ENCODE results near the gene PRRX2. TPM values are rescaled to one million over a fixed set of nuclear protein-coding genes. Genes with fewer than 3 reads are reported as not detected.

The PRRX2 gene
- total and polyA plus RNA-seq, 2 of the 4 experiments (the other 2 are of a cell fraction) = 12.7 to 35.5 TPM

GRCh38 chr9:129656795-129657390 is 8.6 kb upstream of the PRRX2 start:
- CTCF ChIA-PET = interaction anchor here (0.6 to 1.2 kb wide), 4 partner anchors 14 to 115 kb away, joined by 3 to 4 read pairs (median 3); no protein-coding TSS in a partner anchor
- peak overlapping the region; percentile 59 for H2AFZ ChIP-seq (replicated peaks; ENCODE audit: low read length, poor library complexity)
- dilution Hi-C loops (cut with HindIII; ENCODE audit: low sequenced_read_pairs, unreplicated experiment) (no loop called here), in situ Hi-C loops (cut with MboI; ENCODE audit: low sequenced_read_pairs) (no loop called here), intact Hi-C loops (cut with micrococcal nuclease) (no loop called here)
- no peak overlapping the region; the same call in 1 of the 2 replicates for H3K9ac ChIP-seq (ENCODE audit: low read depth, low read length)
- DNase-seq (peak; percentile 85), ATAC-seq (ENCODE audit: low read depth) (peak; percentile 97)
- no peak overlapping the region; the same call in 1 of the 2 replicates for H4K5ac ChIP-seq (ENCODE audit: low read depth, low read length)
- H3K56ac ChIP-seq (ENCODE audit: extremely low read depth, insufficient read depth, low read length) = no peak overlapping the region
- 0 out of 2 replicates have a peak overlapping the region, but pooled peaks have one; percentile 29 for H3K23ac ChIP-seq (ENCODE audit: low read depth, low read length)
- H3K4me3 ChIP-seq (ENCODE audit: insufficient read depth, low read depth, low read length) = no peak overlapping the region
- H3K27me3 ChIP-seq (ENCODE audit: control insufficient read depth, insufficient read depth, low read length) = no peaks in the 10 kb centered on the region
- no peaks in the 10 kb centered on the region for H3K36me3 ChIP-seq (ENCODE audit: control insufficient read depth, insufficient read depth, low read length)
- H3K4ac ChIP-seq (ENCODE audit: low read depth, low read length) = peak overlapping the region; percentile 73
- whole genome bisulfite sequencing, 2 experiments (ENCODE audit: extremely low coverage in 2 of 2, insufficient read length in 1 of 2) = 0% methylated on average over 4 of the region's 12 CpGs; no CpG with 5 or more reads in 1 of the 2 experiments
- peak overlapping the region; percentile 25; the same call in 1 of the 2 replicates for H3K18ac ChIP-seq (ENCODE audit: low read depth, low read length)
- H3K79me1 ChIP-seq (ENCODE audit: low read depth in 1 of 2, low read length in 2 of 2) = peaks cover 0 to 12% of the 10 kb centered on the region in 2 experiments; a peak in 1 of 4 replicates
- H4K8ac ChIP-seq (ENCODE audit: low read depth in 2 of 2, low read length in 2 of 2) = peak overlapping the region in 1 of 2 experiments; percentile 70; a peak in 1 of 4 replicates
- peak overlapping the region; percentile 85 for H2BK20ac ChIP-seq (ENCODE audit: low read depth, low read length)
- peak overlapping the region; percentile 20 for H3K4me2 ChIP-seq (ENCODE audit: low read depth, low read length)
- H4K91ac ChIP-seq (ENCODE audit: insufficient read depth, low read depth, low read length) = peak overlapping the region; percentile 65
- peaks cover 19% of the 10 kb centered on the region for H3K4me1 ChIP-seq (ENCODE audit: control insufficient read depth, insufficient read depth, low read length)
- no peak overlapping the region; the same call in 1 of the 2 replicates for H3K14ac ChIP-seq (replicated peaks; ENCODE audit: low read depth, low read length)
- H2AK9ac ChIP-seq (replicated peaks; ENCODE audit: low read depth, low read length, poor library complexity) = peak overlapping the region; percentile 31
- POLR2A ChIA-PET (ENCODE audit: unreplicated experiment) = no interaction called here
- no peaks in the 10 kb centered on the region; the same call in 1 of the 2 replicates for H4K20me1 ChIP-seq (ENCODE audit: insufficient read depth, low read length)
- H3K27ac ChIP-seq (ENCODE audit: insufficient read depth, low read length) = peak overlapping the region; percentile 9
- peaks cover 2% of the 10 kb centered on the region; the same call in 1 of the 2 replicates for H3K9me3 ChIP-seq (ENCODE audit: control insufficient read depth, insufficient read depth, low read length)
- peak overlapping the region; percentile 84 for H2AK5ac ChIP-seq (ENCODE audit: low read depth, low read length)
- peaks cover 7% of the 10 kb centered on the region; the same call in 1 of the 2 replicates for H3K9me1 ChIP-seq (ENCODE audit: insufficient read depth, low read length)
- H2BK120ac ChIP-seq (ENCODE audit: low read depth, low read length) = peak overlapping the region; percentile 84
- peak overlapping the region; percentile 41 for H2BK5ac ChIP-seq (ENCODE audit: low read depth, low read length, poor library complexity, severe bottlenecking)
- BruUV-seq (replicated peaks) = no TSS peak
- peak overlapping the region; percentile 59; the same call in 1 of the 3 replicates for H2BK15ac ChIP-seq (ENCODE audit: low read depth, low read length)
- TF ChIP-seq USF2 (IDR thresholded peaks at IDR 0.05; ENCODE audit: low read depth, low read length) (no peak), MAFK (IDR thresholded peaks at IDR 0.05; ENCODE audit: low read depth, low read length) (no peak), CHD1 (IDR thresholded peaks at IDR 0.05; ENCODE audit: low read depth, low read length) (no peak), MXI1 (IDR thresholded peaks at IDR 0.05; ENCODE audit: borderline replicate concordance, low read depth, low read length) (no peak), SMC3 (IDR thresholded peaks at IDR 0.05; ENCODE audit: low read depth, low read length) (0 out of 2 replicates have a peak, but pooled peaks have one; percentile 9), CEBPB (IDR thresholded peaks at IDR 0.05; ENCODE audit: low read depth, low read length) (peak; percentile 53; the same call in 1 of the 2 replicates), BHLHE40 (IDR thresholded peaks at IDR 0.05; ENCODE audit: low read depth, low read length) (peak; percentile 87), NFE2L2 (IDR thresholded peaks at IDR 0.05; ENCODE audit: low read depth, low read length) (0 out of 2 replicates have a peak, but pooled peaks have one; percentile 9), CTCF (conservative IDR thresholded peaks at IDR 0.05; ENCODE audit: low read depth, low read length) (no peak), POLR2A (IDR thresholded peaks at IDR 0.05; ENCODE audit: low read depth, low read length) (no peak), MAZ (IDR thresholded peaks at IDR 0.05; ENCODE audit: borderline replicate concordance, low read depth, low read length) (peak; percentile 55; the same call in 1 of the 2 replicates), FOS (IDR thresholded peaks at IDR 0.05; ENCODE audit: low read depth, low read length) (peak; percentile 98), ELK1 (IDR thresholded peaks at IDR 0.05; ENCODE audit: borderline replicate concordance, low read depth, low read length) (no peak), RAD21 (IDR thresholded peaks at IDR 0.05; ENCODE audit: low read length) (peak; percentile 29; the same call in 1 of the 2 replicates)

Measured in IMR-90 (cell line).